OCI-LY7 (cell line): Measurements from ENCODE around the gene LATS1. TPM values are rescaled to one million over a fixed set of nuclear protein-coding genes. Genes with fewer than 3 reads are reported as not detected.
"Not testable (repeated sequence)": the region's sequence is repeated elsewhere in the genome, so short reads cannot be mapped to it uniquely, and the experiment has no call there.

ENCODE experiments used
- BruUV-seq: library from RNA; stranded (reverse); fragments of 400-500 nt; replicated peaks from 2 replicates; lab custom pipeline; 2021; lab: Mats Ljungman, UMichigan
- CTCF ChIA-PET: fragments of 300-600 bp; sonication (Branson Sonifier 250); formaldehyde crosslinking; loops from one replicate; lab custom pipeline; 2022; ENCODE audit warnings: antibody characterized with exemption; ENCODE audit not compliant: unreplicated experiment; lab: Charles Lee
- POLR2A ChIA-PET: fragments of 300-600 bp; sonication (Branson Sonifier 250); formaldehyde crosslinking; loops from one replicate; lab custom pipeline; 2022; ENCODE audit warnings: antibody characterized with exemption; lab: Charles Lee
- DNase-seq: peaks from one replicate; pipeline ENCODE4 v3.0.0-alpha.2; 2015; ENCODE audit warnings: low spot score
- H2AFZ ChIP-seq: fragments of 200-600 bp; sonication (generic), shearing (Covaris generic); 2 replicates; pipeline ENCODE4 v1.6.1; 2014; ENCODE audit warnings: mild to moderate bottlenecking, antibody characterized with exemption, low read length, moderate library complexity
- H3K27ac ChIP-seq: fragments of 200-600 bp; sonication (generic); 2 replicates; pipeline ENCODE4 v1.5.1; 2014; ENCODE audit warnings: mixed run types, low read depth, mild to moderate bottlenecking, moderate library complexity, low read length, inconsistent platforms; ENCODE audit not compliant: poor library complexity, severe bottlenecking
- H3K36me3 ChIP-seq: fragments of 200-600 bp; sonication (generic); 2 replicates; pipeline ENCODE4 v1.6.1; 2014; ENCODE audit warnings: mild to moderate bottlenecking, antibody characterized with exemption, low read length, moderate library complexity, mixed read lengths; ENCODE audit not compliant: insufficient read depth
- H3K4me1 ChIP-seq: fragments of 200-600 bp; sonication (generic); 2 replicates; pipeline ENCODE4 v1.5.1; 2014; ENCODE audit warnings: mild to moderate bottlenecking, low read length; ENCODE audit not compliant: insufficient read depth, poor library complexity, severe bottlenecking
- H3K4me2 ChIP-seq: fragments of 200-600 bp; sonication (generic); 2 replicates; pipeline ENCODE4 v1.6.1; 2014; ENCODE audit warnings: mild to moderate bottlenecking, low read length
- H3K4me3 ChIP-seq: fragments of 200-600 bp; sonication (generic); 2 replicates; pipeline ENCODE4 v1.5.1; 2014; ENCODE audit warnings: mild to moderate bottlenecking, low read depth, low read length; ENCODE audit not compliant: poor library complexity, severe bottlenecking
- H3K79me2 ChIP-seq: fragments of 200-600 bp; sonication (generic); 2 replicates; pipeline ENCODE4 v1.6.1; 2016; ENCODE audit warnings: low read depth, mild to moderate bottlenecking, low read length, moderate library complexity, mixed read lengths; ENCODE audit not compliant: insufficient read depth
- H3K9me2 ChIP-seq: fragments of 200-600 bp; sonication (generic); 2 replicates; pipeline ENCODE4 v1.6.1; 2016; ENCODE audit warnings: mild to moderate bottlenecking, low read length, mixed read lengths; ENCODE audit not compliant: insufficient read depth
- H3K9me3 ChIP-seq: fragments of 200-600 bp; sonication (generic); 2 replicates; pipeline ENCODE4 v1.6.1; 2014; ENCODE audit warnings: mild to moderate bottlenecking, mixed run types, low read length, mixed read lengths
- H4K20me1 ChIP-seq: fragments of 200-600 bp; sonication (generic); 2 replicates; pipeline ENCODE4 v1.6.1; 2014; ENCODE audit warnings: mild to moderate bottlenecking, antibody characterized with exemption, low read length, moderate library complexity, mixed read lengths; ENCODE audit not compliant: insufficient read depth
- EZH2phosphoT487 ChIP-seq: fragments of 200-600 bp; sonication (generic); IDR thresholded peaks from 2 replicates; pipeline ENCODE4 v1.6.1; 2018; ENCODE audit warnings: low read depth, borderline replicate concordance, mild to moderate bottlenecking, mixed run types, antibody characterized with exemption, low read length, moderate library complexity, mixed read lengths
- intact Hi-C: fragments of 100-400 bp; cut with micrococcal nuclease; formaldehyde crosslinking; loops from one replicate; pipeline ENCODE4 v1.10.0; 2022; ENCODE audit not compliant: unreplicated experiment
- total RNA-seq, 2 experiments: library from RNA; depleted of rRNA in 1 of 2; stranded (reverse); fragments of >200 nt in 1 of 2; shearing (Covaris generic) in 1 of 2; gene quantifications; 2 replicates each; pipeline ENCODE4 v1.2.3, GENCODE V29; 2014 to 2022
- TF ChIP-seq, protein P1 (sequence below): fragments of 200-600 bp; sonication (generic); conservative IDR thresholded peaks from 2 replicates; pipeline ENCODE4 v1.5.1; 2014; ENCODE audit warnings: mild to moderate bottlenecking, antibody characterized with exemption, low read length, moderate library complexity, mixed read lengths

LATS1 gene
- total RNA-seq, 2 experiments from 2014 or later, result 23.1 to 30.3 TPM

DNA sequence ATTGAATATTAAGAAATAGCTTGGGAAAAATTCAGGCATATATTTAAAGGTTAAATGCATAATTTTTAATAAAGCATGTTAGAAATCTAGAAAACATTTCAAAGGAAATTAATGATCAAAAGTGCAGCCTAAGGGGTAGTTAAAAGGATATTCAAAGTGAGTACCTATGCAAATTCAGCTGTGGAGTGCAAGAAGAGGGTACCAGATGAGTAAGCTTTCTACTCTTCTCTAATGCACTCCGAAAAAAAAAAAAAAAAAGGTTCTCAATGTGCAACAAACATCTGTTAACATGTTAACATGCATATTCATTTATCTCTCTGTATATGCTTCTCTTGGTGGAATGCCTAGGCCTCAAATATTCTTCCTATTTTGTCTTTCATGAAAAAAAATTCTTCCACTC is 37.4 kb downstream of the LATS1 start:
- intact Hi-C loops, result no loop called here
- Histone ChIP-seq H3K36me3 (peaks cover 76% of the 10 kb centered on the region), H3K27ac (no peak overlapping the region), H2AFZ (no peak overlapping the region), H3K4me1 (peaks cover 5% of the 10 kb centered on the region), H3K9me2 (no peaks in the 10 kb centered on the region), H3K4me3 (no peak overlapping the region), H3K79me2 (peaks cover 24% of the 10 kb centered on the region; the same call in 1 of the 2 replicates), H3K4me2 (no peak overlapping the region), H4K20me1 (no peaks in the 10 kb centered on the region), H3K9me3 (no peaks in the 10 kb centered on the region)
- CTCF ChIA-PET, result no interaction called here
- BruUV-seq, result no TSS peak
- no peak for DNase-seq
- POLR2A ChIA-PET, result interaction anchor here (0.5 to 1.1 kb wide), 4 partner anchors 10 to 144 kb away, joined by 3 to 5 read pairs (median 3); no protein-coding TSS in a partner anchor
- TF ChIP-seq, protein P1, sequence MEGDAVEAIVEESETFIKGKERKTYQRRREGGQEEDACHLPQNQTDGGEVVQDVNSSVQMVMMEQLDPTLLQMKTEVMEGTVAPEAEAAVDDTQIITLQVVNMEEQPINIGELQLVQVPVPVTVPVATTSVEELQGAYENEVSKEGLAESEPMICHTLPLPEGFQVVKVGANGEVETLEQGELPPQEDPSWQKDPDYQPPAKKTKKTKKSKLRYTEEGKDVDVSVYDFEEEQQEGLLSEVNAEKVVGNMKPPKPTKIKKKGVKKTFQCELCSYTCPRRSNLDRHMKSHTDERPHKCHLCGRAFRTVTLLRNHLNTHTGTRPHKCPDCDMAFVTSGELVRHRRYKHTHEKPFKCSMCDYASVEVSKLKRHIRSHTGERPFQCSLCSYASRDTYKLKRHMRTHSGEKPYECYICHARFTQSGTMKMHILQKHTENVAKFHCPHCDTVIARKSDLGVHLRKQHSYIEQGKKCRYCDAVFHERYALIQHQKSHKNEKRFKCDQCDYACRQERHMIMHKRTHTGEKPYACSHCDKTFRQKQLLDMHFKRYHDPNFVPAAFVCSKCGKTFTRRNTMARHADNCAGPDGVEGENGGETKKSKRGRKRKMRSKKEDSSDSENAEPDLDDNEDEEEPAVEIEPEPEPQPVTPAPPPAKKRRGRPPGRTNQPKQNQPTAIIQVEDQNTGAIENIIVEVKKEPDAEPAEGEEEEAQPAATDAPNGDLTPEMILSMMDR, result no peak
- TF ChIP-seq EZH2phosphoT487, result no peak

DNA sequence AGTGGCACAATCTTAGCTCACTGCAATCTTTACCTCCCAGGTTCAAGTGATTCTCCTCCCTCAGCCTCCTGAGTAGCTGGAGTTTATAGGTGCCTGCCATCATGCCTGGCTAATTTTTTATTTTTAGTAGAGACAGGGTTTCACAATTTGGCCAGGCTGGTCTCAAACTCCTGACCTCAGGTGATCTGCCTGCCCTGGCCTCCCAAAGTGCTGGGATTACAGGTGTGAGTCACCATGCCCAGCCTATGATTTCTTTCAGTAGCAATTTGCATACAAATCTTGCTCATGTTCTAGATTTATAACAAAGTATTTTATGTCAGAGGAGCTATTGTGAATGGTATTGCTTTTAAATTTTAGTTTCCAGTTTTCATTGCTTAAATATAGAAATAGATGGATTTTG is 45.6 kb downstream of the LATS1 start:
- H4K20me1 ChIP-seq, H3K4me1 ChIP-seq, H3K9me2 ChIP-seq, H3K79me2 ChIP-seq, CTCF ChIA-PET, BruUV-seq, H3K4me2 ChIP-seq, H2AFZ ChIP-seq, H3K9me3 ChIP-seq, DNase-seq, intact Hi-C loops, H3K4me3 ChIP-seq, H3K27ac ChIP-seq: not testable (repeated sequence)
- POLR2A ChIA-PET, result interaction anchor here (0.8 to 3.3 kb wide), 3 partner anchors 12 to 27 kb away, joined by 3 to 14 read pairs (median 4); no protein-coding TSS in a partner anchor
- H3K36me3 ChIP-seq, result peaks cover 89% of the 10 kb centered on the region

DNA sequence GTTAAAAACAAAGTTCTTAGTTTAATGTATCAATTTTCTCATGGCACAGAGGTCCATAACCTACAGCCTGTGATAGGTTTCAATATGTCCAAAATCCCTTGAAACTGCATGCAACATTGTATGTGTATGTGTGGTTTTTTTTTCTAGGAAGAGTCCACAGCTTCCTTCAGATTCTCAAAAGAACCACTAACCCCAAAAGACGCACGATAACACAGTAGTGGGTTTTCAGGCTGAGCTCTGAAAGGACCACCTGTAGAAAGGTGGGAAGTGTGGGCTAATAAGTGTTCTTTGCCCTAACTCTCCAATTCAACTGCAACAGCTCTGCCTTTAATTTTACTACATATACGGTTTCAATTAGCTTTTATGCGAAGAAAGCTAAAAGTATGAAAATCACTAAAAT is 57.9 kb downstream of the LATS1 start:
- CTCF ChIA-PET, result interaction anchor here (1.3 kb wide), 2 partner anchors 9 to 14 kb away, joined by 4 to 5 read pairs; no protein-coding TSS in a partner anchor
- Histone ChIP-seq H3K4me1 (no peaks in the 10 kb centered on the region), H3K4me3 (no peak overlapping the region), H3K9me2 (no peaks in the 10 kb centered on the region), H4K20me1 (no peaks in the 10 kb centered on the region), H3K9me3 (no peaks in the 10 kb centered on the region), H3K4me2 (no peak overlapping the region), H3K36me3 (peaks cover 62% of the 10 kb centered on the region), H3K27ac (no peak overlapping the region), H2AFZ (no peak overlapping the region), H3K79me2 (no peaks in the 10 kb centered on the region)
- BruUV-seq, result no TSS peak
- POLR2A ChIA-PET, result interaction anchor here (0.6 to 3.2 kb wide), 7 partner anchors 9 to 84 kb away, joined by 3 to 14 read pairs (median 4); no protein-coding TSS in a partner anchor
- no peak for TF ChIP-seq EZH2phosphoT487
- TF ChIP-seq, protein P1, result no peak
- intact Hi-C loops, result no loop called here
- DNase-seq, result no peak
